Neural progenitor cell (in vitro differentiated cells): ENCODE data around the gene GALNTL6. TPM values are rescaled to one million over a fixed set of nuclear protein-coding genes. Genes with fewer than 3 reads are reported as not detected.
A peak's percentile ranks its signal among the peaks of the same experiment; 100 is the strongest.

Source experiments
- DNase-seq: peaks from one replicate; pipeline ENCODE4 v3.0.0-alpha.2; 2016; ENCODE audit warnings: low spot score
- H2AFZ ChIP-seq: fragments of 200-600 bp; sonication (generic); replicated peaks from 2 replicates; pipeline ENCODE4 v1.6.1; 2016; ENCODE audit warnings: antibody characterized with exemption
- H3F3A ChIP-seq: fragments of 200-600 bp; sonication (generic); 2 replicates; pipeline ENCODE4 v1.6.1; 2016; ENCODE audit warnings: antibody characterized with exemption, low read depth
- H3K27ac ChIP-seq: fragments of 200-600 bp; sonication (generic); 2 replicates; pipeline ENCODE4 v1.5.1; 2016; ENCODE audit warnings: mild to moderate bottlenecking
- H3K27me3 ChIP-seq: fragments of 200-600 bp; sonication (generic); 2 replicates; pipeline ENCODE4 v1.6.1; 2016; ENCODE audit warnings: mild to moderate bottlenecking, moderate library complexity
- H3K36me3 ChIP-seq: fragments of 200-600 bp; sonication (generic); 2 replicates; pipeline ENCODE4 v1.5.1; 2016
- H3K4me1 ChIP-seq: fragments of 200-600 bp; sonication (generic); 2 replicates; pipeline ENCODE4 v1.6.1; 2016; ENCODE audit warnings: mixed run types
- H3K4me2 ChIP-seq: fragments of 200-600 bp; sonication (generic); 2 replicates; pipeline ENCODE4 v1.6.1; 2016
- H3K4me3 ChIP-seq: fragments of 200-600 bp; sonication (generic); 2 replicates; pipeline ENCODE4 v1.5.1; 2016
- H3K79me2 ChIP-seq: fragments of 200-600 bp; sonication (generic); 2 replicates; pipeline ENCODE4 v1.6.1; 2016; ENCODE audit warnings: low read depth
- H3K9ac ChIP-seq: fragments of 200-600 bp; sonication (generic); 2 replicates; pipeline ENCODE4 v1.6.1; 2016
- H3K9me3 ChIP-seq: fragments of 200-600 bp; sonication (generic); 2 replicates; pipeline ENCODE4 v1.5.1; 2016; ENCODE audit warnings: low read depth
- H4K20me1 ChIP-seq: fragments of 200-600 bp; sonication (generic); 2 replicates; pipeline ENCODE4 v1.6.1; 2016; ENCODE audit warnings: low read depth
- H3K27ac Mint-ChIP-seq: 3 replicates; pipeline ENCODE4 v1.8.0; 2021; ENCODE audit warnings: mixed read lengths
- H3K27me3 Mint-ChIP-seq: 2 replicates; pipeline ENCODE4 v1.8.0; 2022; ENCODE audit warnings: low read depth, mild to moderate bottlenecking, inconsistent platforms, moderate library complexity, mixed read lengths; ENCODE audit not compliant: insufficient read depth
- H3K36me3 Mint-ChIP-seq: 3 replicates; pipeline ENCODE4 v1.8.0; 2021; ENCODE audit warnings: mixed read lengths
- H3K4me1 Mint-ChIP-seq: 3 replicates; pipeline ENCODE4 v1.8.0; 2021; ENCODE audit warnings: mixed read lengths
- H3K4me3 Mint-ChIP-seq: 3 replicates; pipeline ENCODE4 v1.8.0; 2021; ENCODE audit warnings: mild to moderate bottlenecking, moderate library complexity, mixed read lengths
- H3K9me3 Mint-ChIP-seq: 3 replicates; pipeline ENCODE4 v1.8.0; 2020; ENCODE audit warnings: mixed read lengths
- EZH2 ChIP-seq: fragments of 200-600 bp; sonication (generic); IDR thresholded peaks from 2 replicates; pipeline ENCODE4 v1.6.1; 2017; ENCODE audit warnings: antibody characterized with exemption, mild to moderate bottlenecking, moderate library complexity
- EZH2phosphoT487 ChIP-seq: fragments of 200-600 bp; sonication (generic); IDR thresholded peaks from 2 replicates; pipeline ENCODE4 v1.6.1; 2017; ENCODE audit warnings: antibody characterized with exemption
- total RNA-seq: library from RNA; depleted of rRNA; stranded (reverse); fragments of >200 nt; gene quantifications from 2 replicates; pipeline ENCODE4 v1.2.3, GENCODE V29; 2015; ENCODE audit warnings: low replicate concordance
- TF ChIP-seq, protein P1 (sequence below): fragments of 200-600 bp; sonication (generic); IDR thresholded peaks from 2 replicates; pipeline ENCODE4 v1.5.1; 2017; ENCODE audit warnings: antibody characterized with exemption, mild to moderate bottlenecking

The GALNTL6 gene
- total RNA-seq, 1 donor from 2014 or later = 0.15 TPM

DNA sequence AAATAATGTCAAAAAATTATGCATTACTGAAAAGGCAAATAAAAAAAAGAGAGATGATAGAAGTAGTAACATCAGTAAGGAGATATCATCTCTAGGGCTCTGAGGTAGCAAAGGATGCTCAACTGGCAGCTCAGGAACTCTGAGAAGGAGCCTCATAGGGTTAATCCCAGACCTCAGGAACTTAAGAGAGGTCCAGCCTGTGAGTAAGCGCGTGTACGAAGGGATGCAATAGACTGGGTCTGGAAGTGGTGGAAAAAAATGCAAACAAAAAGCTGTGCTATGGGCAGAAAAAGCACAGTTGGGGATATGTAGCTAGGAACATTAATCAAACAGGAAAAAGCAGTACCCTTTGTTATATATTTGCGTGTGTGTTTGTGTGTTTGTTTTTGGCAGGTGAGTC lies 282.0 kb downstream of the GALNTL6 start:
- H3K4me1 Mint-ChIP-seq = no peaks in the 10 kb centered on the region
- Histone ChIP-seq H2AFZ (no peak overlapping the region), H3K79me2 (no peaks in the 10 kb centered on the region), H3K9ac (no peak overlapping the region), H3K27ac (no peak overlapping the region), H3K4me3 (no peak overlapping the region), H3K4me1 (no peaks in the 10 kb centered on the region), H3F3A (no peaks in the 10 kb centered on the region), H3K4me2 (no peak overlapping the region), H4K20me1 (no peaks in the 10 kb centered on the region), H3K27me3 (no peaks in the 10 kb centered on the region), H3K36me3 (no peaks in the 10 kb centered on the region), H3K9me3 (no peaks in the 10 kb centered on the region)
- no peak overlapping the region for H3K27ac Mint-ChIP-seq
- DNase-seq = peak; percentile 8
- no peaks in the 10 kb centered on the region for H3K36me3 Mint-ChIP-seq
- H3K9me3 Mint-ChIP-seq = no peaks in the 10 kb centered on the region
- H3K27me3 Mint-ChIP-seq = no peaks in the 10 kb centered on the region
- TF ChIP-seq EZH2phosphoT487 = no peak
- TF ChIP-seq, protein P1, sequence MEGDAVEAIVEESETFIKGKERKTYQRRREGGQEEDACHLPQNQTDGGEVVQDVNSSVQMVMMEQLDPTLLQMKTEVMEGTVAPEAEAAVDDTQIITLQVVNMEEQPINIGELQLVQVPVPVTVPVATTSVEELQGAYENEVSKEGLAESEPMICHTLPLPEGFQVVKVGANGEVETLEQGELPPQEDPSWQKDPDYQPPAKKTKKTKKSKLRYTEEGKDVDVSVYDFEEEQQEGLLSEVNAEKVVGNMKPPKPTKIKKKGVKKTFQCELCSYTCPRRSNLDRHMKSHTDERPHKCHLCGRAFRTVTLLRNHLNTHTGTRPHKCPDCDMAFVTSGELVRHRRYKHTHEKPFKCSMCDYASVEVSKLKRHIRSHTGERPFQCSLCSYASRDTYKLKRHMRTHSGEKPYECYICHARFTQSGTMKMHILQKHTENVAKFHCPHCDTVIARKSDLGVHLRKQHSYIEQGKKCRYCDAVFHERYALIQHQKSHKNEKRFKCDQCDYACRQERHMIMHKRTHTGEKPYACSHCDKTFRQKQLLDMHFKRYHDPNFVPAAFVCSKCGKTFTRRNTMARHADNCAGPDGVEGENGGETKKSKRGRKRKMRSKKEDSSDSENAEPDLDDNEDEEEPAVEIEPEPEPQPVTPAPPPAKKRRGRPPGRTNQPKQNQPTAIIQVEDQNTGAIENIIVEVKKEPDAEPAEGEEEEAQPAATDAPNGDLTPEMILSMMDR = no peak
- no peak for TF ChIP-seq EZH2
- no peak overlapping the region for H3K4me3 Mint-ChIP-seq

DNA sequence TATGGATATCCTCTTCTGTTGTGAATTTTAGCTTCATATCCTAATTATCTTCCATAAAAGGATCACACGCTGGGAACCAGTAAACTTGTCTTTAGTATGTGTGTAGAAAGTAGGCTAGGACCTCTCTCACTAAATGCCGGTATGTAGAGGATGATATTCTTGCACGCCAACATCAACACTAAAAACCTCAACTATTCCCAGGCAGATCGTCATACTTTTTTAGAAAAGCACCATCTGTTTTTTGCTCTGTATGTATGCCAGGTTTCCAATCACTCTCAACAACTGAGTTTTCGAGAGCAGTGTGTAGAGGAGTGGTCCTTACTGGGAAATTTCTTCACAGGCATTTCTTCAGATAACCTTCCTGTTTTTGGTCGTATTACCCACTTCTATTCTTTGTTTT lies 283.6 kb downstream of the GALNTL6 start:
- Histone ChIP-seq H3K27ac (no peak overlapping the region), H3K4me1 (no peaks in the 10 kb centered on the region), H3F3A (no peaks in the 10 kb centered on the region), H3K36me3 (no peaks in the 10 kb centered on the region), H3K4me2 (no peak overlapping the region), H4K20me1 (no peaks in the 10 kb centered on the region), H3K9ac (no peak overlapping the region), H3K79me2 (no peaks in the 10 kb centered on the region), H2AFZ (no peak overlapping the region), H3K9me3 (no peaks in the 10 kb centered on the region), H3K4me3 (no peak overlapping the region), H3K27me3 (no peaks in the 10 kb centered on the region)
- TF ChIP-seq, protein P1 = no peak
- no peak for TF ChIP-seq EZH2
- no peak for TF ChIP-seq EZH2phosphoT487
- H3K4me3 Mint-ChIP-seq = no peak overlapping the region
- H3K36me3 Mint-ChIP-seq = no peaks in the 10 kb centered on the region
- no peak overlapping the region for H3K27ac Mint-ChIP-seq
- DNase-seq = no peak
- H3K4me1 Mint-ChIP-seq = no peaks in the 10 kb centered on the region
- no peaks in the 10 kb centered on the region for H3K27me3 Mint-ChIP-seq
- H3K9me3 Mint-ChIP-seq = no peaks in the 10 kb centered on the region

DNA sequence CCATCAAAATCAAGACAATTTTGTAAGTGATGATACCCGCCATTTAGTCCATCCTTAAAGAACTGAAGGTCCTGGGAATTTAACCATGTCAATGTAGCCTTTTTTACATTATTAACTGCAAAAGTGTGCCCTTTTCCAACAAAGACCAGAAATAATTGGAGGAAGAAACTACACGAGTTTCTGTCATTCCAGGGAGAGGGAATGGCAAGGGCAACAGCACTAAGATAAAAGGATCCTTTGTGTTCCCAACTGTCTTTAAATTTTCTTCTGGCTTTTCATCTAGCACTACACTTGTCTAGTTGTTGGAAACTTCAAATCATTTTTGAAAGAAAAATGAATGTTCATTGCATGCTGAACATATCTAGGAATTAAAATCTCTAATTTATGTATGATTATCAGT lies 286.2 kb downstream of the GALNTL6 start:
- H3F3A ChIP-seq = no peaks in the 10 kb centered on the region
- no peaks in the 10 kb centered on the region for H3K9me3 ChIP-seq
- H3K79me2 ChIP-seq = no peaks in the 10 kb centered on the region
- no peak overlapping the region for H3K27ac ChIP-seq
- no peak overlapping the region for H3K4me2 ChIP-seq
- no peaks in the 10 kb centered on the region for H3K27me3 ChIP-seq
- DNase-seq = no peak
- H3K36me3 Mint-ChIP-seq = no peaks in the 10 kb centered on the region
- H3K4me1 Mint-ChIP-seq = no peaks in the 10 kb centered on the region
- H3K27me3 Mint-ChIP-seq = no peaks in the 10 kb centered on the region
- H2AFZ ChIP-seq = no peak overlapping the region
- H3K9me3 Mint-ChIP-seq = no peaks in the 10 kb centered on the region
- H3K36me3 ChIP-seq = no peaks in the 10 kb centered on the region
- no peak for TF ChIP-seq EZH2phosphoT487
- TF ChIP-seq, protein P1 = no peak
- no peak for TF ChIP-seq EZH2
- H3K4me1 ChIP-seq = no peaks in the 10 kb centered on the region
- no peak overlapping the region for H3K4me3 ChIP-seq
- H3K4me3 Mint-ChIP-seq = no peak overlapping the region
- H3K9ac ChIP-seq = no peak overlapping the region
- H4K20me1 ChIP-seq = no peaks in the 10 kb centered on the region
- H3K27ac Mint-ChIP-seq = no peak overlapping the region

DNA sequence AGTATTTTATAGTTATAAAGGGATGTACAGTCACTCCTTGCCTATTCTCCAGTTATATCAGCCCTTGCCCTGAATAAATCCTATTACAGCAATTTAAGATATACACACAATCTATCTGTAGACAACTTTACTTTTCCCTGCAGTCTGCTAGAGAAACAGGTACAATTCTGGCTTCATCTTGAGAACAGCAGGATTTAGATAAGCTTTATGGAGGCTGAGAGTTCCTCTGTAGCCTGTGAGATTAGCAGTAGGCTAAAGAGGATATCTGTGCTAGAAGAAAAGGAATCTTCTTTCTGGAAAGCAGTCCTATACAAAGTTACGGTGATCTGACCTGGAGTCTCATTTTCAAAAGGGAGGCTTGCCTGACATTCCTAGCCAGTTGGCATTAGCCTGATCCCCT lies 290.3 kb downstream of the GALNTL6 start:
- Histone ChIP-seq H3K36me3 (no peaks in the 10 kb centered on the region), H2AFZ (no peak overlapping the region), H3K4me2 (no peak overlapping the region), H3K27ac (no peak overlapping the region), H3K9me3 (no peaks in the 10 kb centered on the region), H3K27me3 (no peaks in the 10 kb centered on the region), H3K4me3 (no peak overlapping the region), H3K9ac (no peak overlapping the region), H3K79me2 (no peaks in the 10 kb centered on the region), H4K20me1 (no peaks in the 10 kb centered on the region), H3F3A (no peaks in the 10 kb centered on the region), H3K4me1 (no peaks in the 10 kb centered on the region)
- TF ChIP-seq EZH2 (no peak), EZH2phosphoT487 (no peak)
- TF ChIP-seq, protein P1 = no peak
- Mint-ChIP-seq H3K27me3 (peaks cover under 1% of the 10 kb centered on the region), H3K9me3 (no peaks in the 10 kb centered on the region), H3K4me3 (no peak overlapping the region), H3K27ac (no peak overlapping the region), H3K36me3 (no peaks in the 10 kb centered on the region), H3K4me1 (no peaks in the 10 kb centered on the region)
- peak; percentile 2 for DNase-seq
